ENCODE results near the gene RABL6.

- TF ChIP-seq POLR2A (IDR thresholded peaks at IDR 0.05; ENCODE audit: low read length), result no peak
- TF ChIP-seq GATA1 (IDR thresholded peaks at IDR 0.05; ENCODE audit: low read depth, low read length), result no peak
These were observed 17.8 kb downstream of the RABL6 start for GRCh38 chr9:136825295-136826187.

All from erythroblast (primary cell).